ENCODE results near the gene AP2B1.

- TF ChIP-seq CTCF (IDR thresholded peaks at IDR 0.05; ENCODE audit: insufficient read depth, low read length, poor library complexity, severe bottlenecking) (no peak), EZH2phosphoT487 (conservative IDR thresholded peaks at IDR 0.05; ENCODE audit: low read length) (no peak)
These were observed 155.9 kb downstream of the AP2B1 start for GRCh38 chr17:35742896-35743477.

All from SU-DHL-6 (cell line).